ENCODE data around the gene ZDHHC14.

DNA sequence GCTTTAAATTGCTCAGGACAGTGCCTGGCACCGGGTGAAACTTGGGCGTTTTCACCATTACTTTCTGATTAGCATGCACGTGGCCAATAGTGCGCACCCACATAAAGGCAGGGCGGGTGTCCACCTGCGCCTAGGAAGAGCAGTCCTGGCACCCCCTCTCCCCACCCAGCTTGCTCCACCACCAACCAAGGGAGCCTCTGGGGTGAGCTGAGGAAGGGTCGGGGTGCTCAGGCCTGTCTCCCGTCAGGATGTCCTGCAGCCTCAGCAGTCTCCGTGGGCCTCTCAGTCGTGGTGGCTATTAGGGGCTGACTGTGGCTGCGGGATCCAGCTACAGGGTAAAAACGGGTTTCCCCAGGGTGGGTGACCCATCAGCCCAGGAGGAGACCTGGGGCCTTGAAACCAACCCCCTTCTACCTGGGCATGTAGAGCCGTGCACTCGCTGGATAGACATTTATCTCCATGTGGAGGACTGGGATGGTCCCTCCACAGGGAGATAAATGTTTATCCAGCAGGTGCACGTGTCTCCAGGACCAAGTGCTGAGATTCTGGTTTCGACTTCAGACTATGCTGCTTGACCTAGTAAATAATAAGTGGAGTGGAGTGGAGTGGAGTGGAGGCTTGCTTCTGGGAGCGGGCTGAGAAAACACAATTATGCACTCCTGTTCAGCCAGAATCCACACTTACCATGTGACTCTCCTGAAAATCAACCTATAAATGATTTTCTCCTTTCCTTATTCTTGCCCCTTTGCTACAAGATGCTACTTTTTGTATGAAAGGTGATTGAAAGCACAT lies 91.1 kb downstream of the ZDHHC14 start:
- TF ChIP-seq, protein P1, sequence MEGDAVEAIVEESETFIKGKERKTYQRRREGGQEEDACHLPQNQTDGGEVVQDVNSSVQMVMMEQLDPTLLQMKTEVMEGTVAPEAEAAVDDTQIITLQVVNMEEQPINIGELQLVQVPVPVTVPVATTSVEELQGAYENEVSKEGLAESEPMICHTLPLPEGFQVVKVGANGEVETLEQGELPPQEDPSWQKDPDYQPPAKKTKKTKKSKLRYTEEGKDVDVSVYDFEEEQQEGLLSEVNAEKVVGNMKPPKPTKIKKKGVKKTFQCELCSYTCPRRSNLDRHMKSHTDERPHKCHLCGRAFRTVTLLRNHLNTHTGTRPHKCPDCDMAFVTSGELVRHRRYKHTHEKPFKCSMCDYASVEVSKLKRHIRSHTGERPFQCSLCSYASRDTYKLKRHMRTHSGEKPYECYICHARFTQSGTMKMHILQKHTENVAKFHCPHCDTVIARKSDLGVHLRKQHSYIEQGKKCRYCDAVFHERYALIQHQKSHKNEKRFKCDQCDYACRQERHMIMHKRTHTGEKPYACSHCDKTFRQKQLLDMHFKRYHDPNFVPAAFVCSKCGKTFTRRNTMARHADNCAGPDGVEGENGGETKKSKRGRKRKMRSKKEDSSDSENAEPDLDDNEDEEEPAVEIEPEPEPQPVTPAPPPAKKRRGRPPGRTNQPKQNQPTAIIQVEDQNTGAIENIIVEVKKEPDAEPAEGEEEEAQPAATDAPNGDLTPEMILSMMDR (IDR thresholded peaks at IDR 0.05), result no peak
- TF ChIP-seq KDM5A (IDR thresholded peaks at IDR 0.05), result no peak
- TF ChIP-seq, protein P2, sequence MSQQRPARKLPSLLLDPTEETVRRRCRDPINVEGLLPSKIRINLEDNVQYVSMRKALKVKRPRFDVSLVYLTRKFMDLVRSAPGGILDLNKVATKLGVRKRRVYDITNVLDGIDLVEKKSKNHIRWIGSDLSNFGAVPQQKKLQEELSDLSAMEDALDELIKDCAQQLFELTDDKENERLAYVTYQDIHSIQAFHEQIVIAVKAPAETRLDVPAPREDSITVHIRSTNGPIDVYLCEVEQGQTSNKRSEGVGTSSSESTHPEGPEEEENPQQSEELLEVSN (IDR thresholded peaks at IDR 0.05; ENCODE audit: borderline replicate concordance, low read depth), result no peak
- no peak for TF ChIP-seq EP300 (IDR thresholded peaks at IDR 0.05)
- TF ChIP-seq POLR2A (IDR thresholded peaks at IDR 0.05; ENCODE audit: low read length), result no peak
- no peak for TF ChIP-seq BHLHE40 (IDR thresholded peaks at IDR 0.05; ENCODE audit: low read depth, low read length)
- TF ChIP-seq JUN (IDR thresholded peaks at IDR 0.05), result no peak
- no peak for TF ChIP-seq CEBPB (IDR thresholded peaks at IDR 0.05)
- TF ChIP-seq FOSB (CRISPR knock-in tag; IDR thresholded peaks at IDR 0.05), result no peak
- no peak for TF ChIP-seq JUNB (IDR thresholded peaks at IDR 0.05)
- TF ChIP-seq, protein P3, sequence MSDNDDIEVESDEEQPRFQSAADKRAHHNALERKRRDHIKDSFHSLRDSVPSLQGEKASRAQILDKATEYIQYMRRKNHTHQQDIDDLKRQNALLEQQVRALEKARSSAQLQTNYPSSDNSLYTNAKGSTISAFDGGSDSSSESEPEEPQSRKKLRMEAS (IDR thresholded peaks at IDR 0.05), result no peak
- no peak for TF ChIP-seq ZFP36 (IDR thresholded peaks at IDR 0.05; ENCODE audit: borderline replicate concordance, partially characterized antibody)
- no peak for TF ChIP-seq SMC3 (IDR thresholded peaks at IDR 0.05)
- no peak for TF ChIP-seq HOXB5 (CRISPR knock-in tag; IDR thresholded peaks at IDR 0.05)

Data from A549 (cell line).